ENCODE results near the gene SAA2.

- no peak for TF ChIP-seq CTCF (conservative IDR thresholded peaks at IDR 0.05; ENCODE audit: low read depth, low read length)
- no peak for TF ChIP-seq EZH2 (IDR thresholded peaks at IDR 0.05; ENCODE audit: low read length, unreplicated experiment)
These were observed 11.7 kb downstream of the SAA2 start, which contains the start of gene SAA4 for GRCh38 chr11:18236664-18237356.

Measured in PC-3 (cell line).